CD14-positive monocyte (primary cell): ENCODE measurements around the gene TMEM214. TPM values are rescaled to one million over a fixed set of nuclear protein-coding genes. Genes with fewer than 3 reads are reported as not detected.

Experiments used
- DNase-seq, 3 donors: peaks; one replicate each; pipeline ENCODE4 v3.0.0-alpha.2; 2011 to 2022
- H2AFZ ChIP-seq: 2 replicates; pipeline ENCODE4 v1.6.0; 2012; ENCODE audit warnings: mild to moderate bottlenecking, low read depth, low read length, inconsistent platforms; ENCODE audit not compliant: insufficient read depth, poor library complexity, severe bottlenecking
- H3K27ac ChIP-seq, 2 donors: 1 replicate in 1 of 2; 2 replicates in 1 of 2; pipeline ENCODE4 v1.5.1; 2012 to 2013; ENCODE audit warnings: low read length in 2 of 2, control low read depth in 1 of 2, inconsistent platforms in 1 of 2, low read depth in 1 of 2, mild to moderate bottlenecking in 1 of 2
- H3K27me3 ChIP-seq, 2 donors: one replicate each; pipeline versions ENCODE4 v1.6.0 to v1.6.1; 2011 to 2013; ENCODE audit warnings: low read length in 2 of 2; ENCODE audit not compliant: control insufficient read depth in 2 of 2, insufficient read depth in 2 of 2
- H3K36me3 ChIP-seq, 2 donors: replicated peaks in 1 of 2; 1 replicate in 1 of 2; 2 replicates in 1 of 2; pipeline versions ENCODE4 v1.5.1 to v1.6.1; 2012 to 2013; ENCODE audit warnings: low read length in 2 of 2, control low read depth in 1 of 2, inconsistent platforms in 1 of 2, mild to moderate bottlenecking in 1 of 2; ENCODE audit not compliant: insufficient read depth in 2 of 2, control insufficient read depth in 1 of 2
- H3K4me1 ChIP-seq, 2 donors: 1 replicate in 1 of 2; 2 replicates in 1 of 2; pipeline versions ENCODE4 v1.5.1 to v1.6.1; 2012 to 2013; ENCODE audit warnings: low read length in 2 of 2, control low read depth in 1 of 2, inconsistent platforms in 1 of 2, mild to moderate bottlenecking in 1 of 2, moderate library complexity in 1 of 2; ENCODE audit not compliant: insufficient read depth in 2 of 2, control insufficient read depth in 1 of 2
- H3K4me2 ChIP-seq: replicated peaks from 2 replicates; pipeline ENCODE3; 2012; ENCODE audit warnings: low read length, moderate library complexity, mild to moderate bottlenecking; ENCODE audit not compliant: poor library complexity, severe bottlenecking; ENCODE audit errors: extremely low read depth
- H3K4me3 ChIP-seq, 3 experiments: fragments of 200-600 bp in 1 of 3; sonication (generic) in 1 of 3; replicated peaks in 1 of 3; 1 replicate in 2 of 3; 2 replicates in 1 of 3; pipeline ENCODE4 v1.5.1; 2011 to 2013; ENCODE audit warnings: low read length in 3 of 3, mild to moderate bottlenecking in 3 of 3, control low read depth in 2 of 3, low read depth in 2 of 3, inconsistent platforms in 1 of 3, moderate library complexity in 1 of 3
- H3K79me2 ChIP-seq: 2 replicates; pipeline ENCODE4 v1.6.0; 2012; ENCODE audit warnings: mild to moderate bottlenecking, control low read depth, inconsistent platforms, low read length, moderate library complexity; ENCODE audit not compliant: insufficient read depth
- H3K9ac ChIP-seq: 2 replicates; pipeline ENCODE4 v1.6.0; 2017; ENCODE audit warnings: low read length, mild to moderate bottlenecking; ENCODE audit not compliant: insufficient read depth, poor library complexity, severe bottlenecking
- H3K9me3 ChIP-seq, 2 donors: replicated peaks in 1 of 2; 1 replicate in 1 of 2; 2 replicates in 1 of 2; pipeline versions ENCODE4 v1.5.1 to v1.6.1; 2012 to 2013; ENCODE audit warnings: low read length in 2 of 2, control low read depth in 1 of 2; ENCODE audit not compliant: control insufficient read depth in 1 of 2, insufficient read depth in 1 of 2
- H4K20me1 ChIP-seq: 2 replicates; pipeline ENCODE4 v1.6.0; 2012; ENCODE audit warnings: mild to moderate bottlenecking, low read length, control low read depth, moderate library complexity; ENCODE audit not compliant: insufficient read depth
- H3K27ac Mint-ChIP-seq, 7 donors: one replicate each; pipeline ENCODE4 v1.8.0; 2020; ENCODE audit warnings: mild to moderate bottlenecking in 7 of 7, mixed read lengths in 7 of 7, moderate library complexity in 6 of 7, inconsistent platforms in 2 of 7
- H3K27me3 Mint-ChIP-seq, 3 donors: one replicate each; pipeline ENCODE4 v1.8.0; 2021 to 2022; ENCODE audit warnings: low read depth in 3 of 3, mild to moderate bottlenecking in 3 of 3, mixed read lengths in 3 of 3, moderate library complexity in 3 of 3, inconsistent platforms in 1 of 3
- H3K36me3 Mint-ChIP-seq, 2 donors: one replicate each; pipeline ENCODE4 v1.8.0; 2020; ENCODE audit warnings: mixed read lengths in 2 of 2, inconsistent platforms in 1 of 2, mild to moderate bottlenecking in 1 of 2
- H3K4me1 Mint-ChIP-seq: one replicate; pipeline ENCODE4 v1.8.0; 2020; ENCODE audit warnings: mild to moderate bottlenecking, mixed read lengths
- H3K4me3 Mint-ChIP-seq, 2 donors: one replicate each; pipeline ENCODE4 v1.8.0; 2020; ENCODE audit warnings: mild to moderate bottlenecking in 2 of 2, mixed read lengths in 2 of 2, moderate library complexity in 1 of 2
- H3K9me3 Mint-ChIP-seq, 7 donors: one replicate each; pipeline ENCODE4 v1.8.0; 2020 to 2022; ENCODE audit warnings: mixed read lengths in 7 of 7, mild to moderate bottlenecking in 6 of 7, moderate library complexity in 6 of 7, inconsistent platforms in 2 of 7
- CTCF ChIP-seq: fragments of 200-600 bp; IDR thresholded peaks from one replicate; pipeline ENCODE4 v1.8.0; 2022; ENCODE audit warnings: antibody characterized with exemption, mild to moderate bottlenecking
- WGBS: methylation state at CpG from one replicate; pipeline ENCODE4 v1.1.5; 2013; ENCODE audit warnings: missing lambda C conversion rate; ENCODE audit not compliant: insufficient coverage; 5-methylcytosine and 5-hydroxymethylcytosine counted together
- intact Hi-C, 2 donors: fragments of 100-400 bp; cut with micrococcal nuclease; formaldehyde crosslinking; loops; one replicate each; pipeline versions ENCODE4 v1.15.0 to v1.15.1; 2023
- polyA plus RNA-seq, 3 donors: library from polyadenylated mRNA; depleted of rRNA in 1 of 3; unstranded in 2 of 3; stranded (reverse) in 1 of 3; fragments of 300-500 nt in 2 of 3; fragments of >200 nt in 1 of 3; fragmentation: Illumina TruSeq in 2 of 3; gene quantifications; 1 replicate in 2 of 3; 2 replicates in 1 of 3; pipeline ENCODE4 v1.2.3, GENCODE V29; 2012 to 2021

TMEM214 gene
- polyA plus RNA-seq, 3 donors: 18.3 to 61.7 (median 26.9) TPM

DNA sequence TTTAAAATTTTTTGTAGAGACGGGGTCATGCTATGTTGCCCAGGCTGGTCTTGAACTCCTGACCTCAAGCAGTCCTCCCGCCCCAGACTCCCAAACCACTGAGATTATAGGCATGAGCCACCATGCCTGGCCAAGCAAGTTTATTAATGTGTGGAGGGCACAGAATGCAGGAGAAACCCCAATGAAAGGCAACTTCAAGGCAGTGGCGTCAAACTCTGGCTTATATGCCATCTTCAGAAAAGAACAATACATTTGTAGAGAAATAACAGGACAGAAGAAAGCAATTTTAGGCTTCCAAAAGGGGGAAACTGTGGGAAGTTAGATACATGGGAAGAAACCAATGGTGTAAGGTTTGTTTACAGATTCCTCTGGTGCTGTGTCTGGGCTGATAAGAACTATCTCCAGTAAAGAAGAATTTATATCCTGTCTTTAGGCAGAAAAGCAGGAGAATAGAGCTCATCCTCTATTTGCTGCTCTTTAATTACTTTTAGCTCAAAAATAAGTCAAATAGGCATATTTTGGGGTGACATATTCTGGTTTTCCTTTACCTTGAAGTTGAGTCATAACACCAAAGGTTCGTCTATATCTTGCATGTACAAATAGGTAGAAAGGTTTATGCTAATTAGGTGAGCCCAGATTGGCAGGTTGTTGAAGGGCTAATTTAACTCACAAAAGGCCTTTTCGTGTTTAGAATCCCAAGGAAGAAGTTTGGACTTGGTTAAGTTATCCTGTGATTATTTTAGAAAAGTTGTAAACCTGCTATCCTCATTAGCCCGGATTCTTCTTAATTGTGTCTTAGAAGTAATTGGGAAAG, 26.0 kb upstream of the TMEM214 start:
- Histone ChIP-seq H3K4me3 (no peak overlapping the region), H3K79me2 (no peaks in the 10 kb centered on the region), H3K4me2 (no peak overlapping the region), H3K9ac (no peak overlapping the region), H3K9me3 (no peaks in the 10 kb centered on the region), H3K4me1 (peaks cover 11 to 15% of the 10 kb centered on the region in 2 donors), H2AFZ (no peak overlapping the region), H3K36me3 (no peaks in the 10 kb centered on the region), H4K20me1 (no peaks in the 10 kb centered on the region), H3K27me3 (peaks cover 2% of the 10 kb centered on the region in 2 donors), H3K27ac (no peak overlapping the region)
- H3K27me3 Mint-ChIP-seq: peaks cover 0 to 10% (median 6%) of the 10 kb centered on the region in 3 donors
- no peak for DNase-seq
- no peak for TF ChIP-seq CTCF
- H3K4me3 Mint-ChIP-seq: no peak overlapping the region
- H3K36me3 Mint-ChIP-seq: no peaks in the 10 kb centered on the region
- no peak overlapping the region for H3K27ac Mint-ChIP-seq
- peaks cover 0 to 7% (median 0%) of the 10 kb centered on the region in 7 donors for H3K9me3 Mint-ChIP-seq
- H3K4me1 Mint-ChIP-seq: peaks cover 29% of the 10 kb centered on the region
- intact Hi-C loops: no loop called here
- WGBS: 84% methylated on average over 3 of the region's 6 CpGs

- no peak for DNase-seq
- Mint-ChIP-seq H3K27ac (no peak overlapping the region), H3K4me3 (no peak overlapping the region), H3K36me3 (no peaks in the 10 kb centered on the region), H3K4me1 (peaks cover 29% of the 10 kb centered on the region), H3K9me3 (peaks cover 0 to 7% (median 0%) of the 10 kb centered on the region in 7 donors), H3K27me3 (peaks cover 0 to 12% (median 8%) of the 10 kb centered on the region in 3 donors)
- Histone ChIP-seq H3K4me1 (peaks cover 11 to 15% of the 10 kb centered on the region in 2 donors), H3K9me3 (no peaks in the 10 kb centered on the region), H3K27me3 (peaks cover 2% of the 10 kb centered on the region in 2 donors), H2AFZ (no peak overlapping the region), H3K79me2 (no peaks in the 10 kb centered on the region), H3K4me2 (no peak overlapping the region), H4K20me1 (no peaks in the 10 kb centered on the region), H3K9ac (no peak overlapping the region), H3K4me3 (no peak overlapping the region), H3K27ac (no peak overlapping the region), H3K36me3 (no peaks in the 10 kb centered on the region)
- intact Hi-C loops: no loop called here
- no CpG with 5 or more reads among the region's 8 CpGs for WGBS
- TF ChIP-seq CTCF: no peak
Observed at GRCh38 chr2:27007416-27008374, 25.1 kb upstream of the TMEM214 start.
